Keratinocyte (primary cell): ENCODE results near the gene WWC1.

Source experiments
- CTCF ChIP-seq, 3 experiments: IDR thresholded peaks in 1 of 3; conservative IDR thresholded peaks in 1 of 3; optimal IDR thresholded peaks in 1 of 3; 2 replicates in 2 of 3; 3 replicates in 1 of 3; pipeline versions ENCODE3 to v1.5.1; 2011; ENCODE audit warnings: low read length in 3 of 3, mild to moderate bottlenecking in 3 of 3, moderate library complexity in 2 of 3, control low read depth in 1 of 3, inconsistent platforms in 1 of 3; ENCODE audit not compliant: insufficient read depth in 2 of 3; ENCODE audit errors: extremely low read depth in 1 of 3
- EZH2 ChIP-seq: IDR thresholded peaks from one replicate; pipeline ENCODE4 v1.6.1; 2012; ENCODE audit warnings: inconsistent platforms, mild to moderate bottlenecking, low read length, moderate library complexity

DNA sequence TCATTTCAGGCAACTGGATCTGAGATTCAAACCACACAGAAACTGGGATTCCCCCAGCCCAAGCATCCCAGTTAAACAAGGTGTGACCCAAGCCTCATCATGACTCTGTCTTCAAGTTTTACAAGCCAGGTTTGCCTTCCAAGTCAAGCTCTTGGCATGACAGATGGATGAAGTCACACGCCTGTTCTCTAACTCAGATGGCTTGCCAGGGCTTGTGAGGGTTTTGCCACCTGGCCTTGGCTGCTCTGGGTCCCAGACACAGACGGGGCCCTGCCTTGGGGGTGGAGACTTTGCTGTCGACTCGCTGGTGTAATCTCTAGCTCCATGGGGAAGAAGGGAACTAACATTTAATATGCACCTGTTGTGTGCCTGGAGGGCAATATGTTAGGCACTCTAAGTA is 99.0 kb downstream of the WWC1 start:
- TF ChIP-seq CTCF (optimal IDR thresholded peaks at IDR 0.05 in 1 of 3, IDR thresholded peaks at IDR 0.05 in 1 of 3, conservative IDR thresholded peaks at IDR 0.05 in 1 of 3; ENCODE audit: extremely low read depth in 1 of 3, insufficient read depth in 2 of 3, low read length in 3 of 3) (no peak), EZH2 (no peak)
